Body of pancreas (tissue), 4 donors: ENCODE data around the gene CTDSPL.
"Not testable (repeated sequence)": the region's sequence is repeated elsewhere in the genome, so short reads cannot be mapped to it uniquely, and the experiment has no call there.

Experiments
- CTCF ChIP-seq, 7 experiments: fragments of 450-650 bp in 4 of 7; fragments of 200-600 bp in 3 of 7; sonication (generic) in 3 of 7; IDR thresholded peaks; one replicate each; pipeline ENCODE4 v1.5.1; 2016 to 2019; ENCODE audit warnings: antibody characterized with exemption in 7 of 7
- POLR2A ChIP-seq, 3 donors: fragments of 450-650 bp; IDR thresholded peaks; one replicate each; pipeline ENCODE4 v1.6.1; 2016; ENCODE audit warnings: antibody characterized with exemption in 3 of 3, mild to moderate bottlenecking in 2 of 3

- TF ChIP-seq CTCF, POLR2A (IDR thresholded peaks at IDR 0.05): not testable (repeated sequence)
Measured at GRCh38 chr3:37972056-37972455, 110.4 kb downstream of the CTDSPL start.
